Measurements from ENCODE around the gene PAPOLA. TPM values are rescaled to one million over a fixed set of nuclear protein-coding genes. Genes with fewer than 3 reads are reported as not detected.

Gene PAPOLA
- total RNA-seq, 1 donor from 2014 or later = 143 TPM

GRCh38 chr14:96598332-96598928 is 96.2 kb downstream of the PAPOLA start:
- Histone ChIP-seq H3K27ac (no peak overlapping the region), H3K27me3 (no peaks in the 10 kb centered on the region), H3K9me3 (no peaks in the 10 kb centered on the region), H3K4me1 (no peaks in the 10 kb centered on the region), H3K36me3 (no peaks in the 10 kb centered on the region), H3K4me3 (no peak overlapping the region)
- TF ChIP-seq POLR2A (IDR thresholded peaks at IDR 0.05) (no peak), CTCF (IDR thresholded peaks at IDR 0.05) (no peak), POLR2AphosphoS5 (IDR thresholded peaks at IDR 0.05; ENCODE audit: insufficient read depth in 1 of 2, low read depth in 1 of 2) (no peak)
- intact Hi-C loops (cut with DNase I) = no loop called here
- no peak for DNase-seq (ENCODE audit: extremely low spot score in 2 of 2)

- intact Hi-C loops (cut with DNase I) = no loop called here
- Histone ChIP-seq H3K4me3 (no peak overlapping the region), H3K4me1 (no peaks in the 10 kb centered on the region), H3K36me3 (no peaks in the 10 kb centered on the region), H3K27ac (no peak overlapping the region), H3K27me3 (no peaks in the 10 kb centered on the region), H3K9me3 (no peaks in the 10 kb centered on the region)
- TF ChIP-seq CTCF (IDR thresholded peaks at IDR 0.05) = no peak
- TF ChIP-seq POLR2A (IDR thresholded peaks at IDR 0.05) = no peak
- TF ChIP-seq POLR2AphosphoS5 (IDR thresholded peaks at IDR 0.05; ENCODE audit: insufficient read depth in 1 of 2, low read depth in 1 of 2) = no peak
- DNase-seq (ENCODE audit: extremely low spot score in 2 of 2) = no peak
Measured at GRCh38 chr14:96599076-96599475, 96.9 kb downstream of the PAPOLA start.

DNA sequence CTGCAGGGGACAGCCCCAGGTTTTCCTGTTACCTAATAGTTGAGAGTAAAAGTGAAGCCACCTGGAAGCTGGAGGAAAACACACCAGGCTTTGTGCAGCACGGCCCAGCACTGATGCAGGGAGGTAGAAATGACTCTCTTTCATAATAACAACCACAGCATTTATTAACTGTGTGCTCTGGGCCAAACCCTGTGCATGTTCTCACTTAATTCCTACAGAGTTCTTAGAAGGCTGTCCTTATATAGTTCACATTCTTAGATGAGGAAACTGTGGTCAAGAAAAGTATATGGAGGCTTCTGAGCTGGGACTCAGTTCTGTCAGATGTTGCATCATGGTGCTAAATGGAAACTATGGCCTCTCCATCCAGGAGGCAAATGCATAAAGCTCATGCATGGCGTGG is 100.0 kb downstream of the PAPOLA start:
- TF ChIP-seq CTCF (IDR thresholded peaks at IDR 0.05) (no peak), POLR2AphosphoS5 (IDR thresholded peaks at IDR 0.05; ENCODE audit: insufficient read depth in 1 of 2, low read depth in 1 of 2) (no peak), POLR2A (IDR thresholded peaks at IDR 0.05) (no peak)
- Histone ChIP-seq H3K27ac (no peak overlapping the region), H3K4me3 (no peak overlapping the region), H3K9me3 (no peaks in the 10 kb centered on the region), H3K27me3 (no peaks in the 10 kb centered on the region), H3K4me1 (no peaks in the 10 kb centered on the region), H3K36me3 (no peaks in the 10 kb centered on the region)
- intact Hi-C loops (cut with DNase I) = no loop called here
- no peak for DNase-seq (ENCODE audit: extremely low spot score in 2 of 2)

DNA sequence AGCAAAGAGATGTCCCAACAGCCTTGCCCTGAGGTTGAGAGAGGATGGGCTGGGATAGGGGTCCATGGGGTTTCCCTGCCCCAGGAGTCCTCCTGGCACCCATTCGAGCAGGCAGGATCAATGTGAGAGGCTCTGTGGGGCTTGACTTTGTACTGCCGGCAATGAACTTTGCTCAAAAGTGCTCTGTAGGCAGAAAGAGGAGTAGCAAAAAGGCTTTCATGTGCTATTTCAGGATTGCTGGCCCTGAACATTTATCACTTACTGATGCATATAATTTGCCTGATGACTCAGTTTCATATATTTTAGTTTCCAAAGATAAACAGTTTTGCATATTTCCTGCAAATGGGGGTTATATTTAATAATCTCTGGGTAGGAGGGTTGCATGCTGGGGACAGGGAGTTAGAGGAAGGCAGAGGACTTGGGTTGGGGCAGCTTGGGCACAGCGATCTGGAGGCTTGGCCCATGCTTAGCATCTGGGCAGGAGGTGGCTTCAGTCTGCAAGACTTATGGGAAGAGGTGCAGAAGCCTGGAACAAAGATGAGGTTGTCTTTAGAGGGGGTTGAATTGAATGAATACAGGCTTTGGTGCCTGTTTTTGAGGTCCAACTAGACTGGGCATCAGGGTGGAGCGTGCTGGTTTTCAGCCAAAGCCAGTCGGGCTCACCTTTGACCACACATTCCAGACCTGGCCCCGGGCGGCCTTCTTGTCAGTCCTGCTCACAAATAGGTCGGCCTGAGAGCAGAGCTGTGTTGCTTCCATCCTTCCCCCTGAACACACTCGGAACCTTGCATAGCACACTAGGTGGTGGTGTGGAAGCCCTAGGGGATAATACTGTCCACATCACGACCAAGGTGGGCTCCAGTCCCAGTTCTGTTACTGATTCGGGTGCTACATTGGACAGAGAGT is 101.4 kb downstream of the PAPOLA start:
- H3K9me3 ChIP-seq = no peaks in the 10 kb centered on the region
- no peaks in the 10 kb centered on the region for H3K27me3 ChIP-seq
- H3K27ac ChIP-seq = no peak overlapping the region
- TF ChIP-seq CTCF (IDR thresholded peaks at IDR 0.05) (no peak), POLR2A (IDR thresholded peaks at IDR 0.05) (no peak), POLR2AphosphoS5 (IDR thresholded peaks at IDR 0.05; ENCODE audit: insufficient read depth in 1 of 2, low read depth in 1 of 2) (no peak)
- DNase-seq (ENCODE audit: extremely low spot score in 2 of 2) = no peak
- intact Hi-C loops (cut with DNase I) = no loop called here
- H3K36me3 ChIP-seq = no peaks in the 10 kb centered on the region
- H3K4me3 ChIP-seq = no peak overlapping the region
- no peaks in the 10 kb centered on the region for H3K4me1 ChIP-seq

- no peaks in the 10 kb centered on the region for H3K36me3 ChIP-seq
- TF ChIP-seq POLR2AphosphoS5 (IDR thresholded peaks at IDR 0.05; ENCODE audit: insufficient read depth in 1 of 2, low read depth in 1 of 2) (no peak), POLR2A (IDR thresholded peaks at IDR 0.05) (no peak), CTCF (IDR thresholded peaks at IDR 0.05) (no peak)
- H3K27ac ChIP-seq = no peak overlapping the region
- no peaks in the 10 kb centered on the region for H3K4me1 ChIP-seq
- no peak overlapping the region for H3K4me3 ChIP-seq
- H3K9me3 ChIP-seq = no peaks in the 10 kb centered on the region
- intact Hi-C loops (cut with DNase I) = no loop called here
- no peak for DNase-seq (ENCODE audit: extremely low spot score in 2 of 2)
- no peaks in the 10 kb centered on the region for H3K27me3 ChIP-seq
Measured at GRCh38 chr14:96614481-96614881, 112.3 kb downstream of the PAPOLA start.

All from vagina (tissue), 2 donors.